Activated T-cell treated with anti-CD3 and anti-CD28 coated beads, Interleukin-2, amount 50 U/mL, for 4 hours (primary cell): ENCODE data around the gene SPATA20. TPM values are rescaled to one million over a fixed set of nuclear protein-coding genes. Genes with fewer than 3 reads are reported as not detected.

Experiments
- ATAC-seq, 2 donors: fragments of 200-7000 bp; cut with Tn5 transposase; one replicate each; pipeline ENCODE4 v1.10.0; 2021
- DNase-seq: peaks from one replicate; pipeline ENCODE4 v3.0.0-alpha.2; 2020
- H3K27me3 Mint-ChIP-seq: one replicate; pipeline ENCODE4 v1.8.0; 2021; ENCODE audit warnings: low read depth, mixed read lengths
- H3K36me3 Mint-ChIP-seq: one replicate; pipeline ENCODE4 v1.8.0; 2022; ENCODE audit warnings: mixed read lengths; ENCODE audit not compliant: insufficient read depth
- H3K4me1 Mint-ChIP-seq: one replicate; pipeline ENCODE4 v1.8.0; 2021; ENCODE audit warnings: low read depth, mixed read lengths
- H3K4me3 Mint-ChIP-seq: one replicate; pipeline ENCODE4 v1.8.0; 2021; ENCODE audit warnings: mild to moderate bottlenecking, moderate library complexity, mixed read lengths
- H3K9me3 Mint-ChIP-seq: one replicate; pipeline ENCODE4 v1.8.0; 2021; ENCODE audit warnings: mixed read lengths
- total RNA-seq, 3 donors: library from RNA; stranded (reverse); gene quantifications; one replicate each; pipeline ENCODE4 v1.2.1, GENCODE V29; 2021

SPATA20 gene
- total RNA-seq, 3 donors from 2014 or later, result 6.5 to 16.9 (median 13.5) TPM

DNA sequence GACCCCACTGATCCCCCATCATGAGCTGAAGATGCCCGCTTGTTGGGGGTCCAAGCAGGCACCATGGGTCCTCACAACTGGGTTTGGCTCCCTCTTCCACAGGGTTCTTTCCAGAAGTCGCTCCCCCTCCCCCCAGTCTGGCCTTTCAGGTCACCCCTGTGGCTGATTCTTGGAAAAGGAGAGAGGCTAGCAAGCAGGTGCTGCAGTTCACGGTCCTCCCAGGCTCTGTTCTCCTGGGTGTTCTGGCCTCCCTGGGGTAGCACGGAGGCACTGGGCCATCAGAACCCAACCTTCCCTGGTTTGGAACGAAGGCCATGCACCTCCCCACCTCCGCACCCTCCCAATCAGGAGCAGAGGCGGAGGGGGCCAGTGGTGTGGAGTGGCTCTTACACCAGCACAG, 32.4 kb downstream of the SPATA20 start:
- DNase-seq, result no peak
- no peaks in the 10 kb centered on the region for H3K36me3 Mint-ChIP-seq
- H3K4me3 Mint-ChIP-seq, result no peak overlapping the region
- no peaks in the 10 kb centered on the region for H3K4me1 Mint-ChIP-seq
- H3K9me3 Mint-ChIP-seq, result no peaks in the 10 kb centered on the region
- ATAC-seq, result no peak
- peaks cover 15% of the 10 kb centered on the region for H3K27me3 Mint-ChIP-seq

DNA sequence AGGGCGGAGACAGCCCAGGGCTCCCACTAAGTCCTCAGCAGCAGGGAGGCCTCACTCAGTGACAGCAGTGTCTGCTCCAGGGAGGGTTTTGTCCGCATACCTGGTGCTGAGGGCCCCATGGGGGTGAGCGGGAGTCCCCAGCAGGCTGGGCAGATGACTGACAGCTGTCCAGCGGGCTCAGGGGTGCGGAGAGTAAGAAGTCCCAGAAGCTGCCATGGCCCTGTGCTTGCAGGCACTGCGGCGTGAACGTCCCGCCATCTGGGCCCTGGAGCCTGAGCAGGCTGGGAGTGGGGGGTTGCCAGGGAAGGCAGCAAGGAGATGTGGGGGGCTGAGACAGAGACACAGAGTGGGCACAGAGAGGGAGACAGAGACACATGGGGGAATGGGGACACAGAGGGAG, 33.7 kb downstream of the SPATA20 start:
- Mint-ChIP-seq H3K27me3 (peaks cover 15% of the 10 kb centered on the region), H3K4me3 (no peak overlapping the region), H3K36me3 (no peaks in the 10 kb centered on the region), H3K9me3 (no peaks in the 10 kb centered on the region), H3K4me1 (no peaks in the 10 kb centered on the region)
- ATAC-seq, result no peak
- DNase-seq, result no peak

DNA sequence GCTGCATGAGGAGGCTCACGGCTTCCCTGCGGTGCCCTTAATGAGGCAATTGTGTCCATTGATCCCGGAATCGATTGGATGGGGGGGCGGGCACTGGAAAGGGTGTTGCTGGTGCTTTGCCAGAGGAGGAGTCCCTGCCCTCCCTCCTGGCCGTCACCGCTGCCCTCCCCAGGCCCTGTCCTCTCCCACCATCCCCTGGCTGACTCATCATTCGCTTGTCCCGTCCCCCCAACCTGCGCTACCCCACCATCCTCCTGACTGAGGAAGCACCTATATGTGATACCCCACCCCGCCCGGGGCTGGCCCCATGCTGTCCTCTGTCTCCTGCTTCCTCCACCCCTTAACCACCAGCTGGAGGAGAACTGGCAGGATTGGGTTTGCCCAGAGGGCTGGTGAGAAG, 34.3 kb downstream of the SPATA20 start:
- Mint-ChIP-seq H3K4me1 (no peaks in the 10 kb centered on the region), H3K36me3 (no peaks in the 10 kb centered on the region), H3K9me3 (no peaks in the 10 kb centered on the region), H3K4me3 (no peak overlapping the region), H3K27me3 (peaks cover 15% of the 10 kb centered on the region)
- ATAC-seq, result no peak
- DNase-seq, result no peak

DNA sequence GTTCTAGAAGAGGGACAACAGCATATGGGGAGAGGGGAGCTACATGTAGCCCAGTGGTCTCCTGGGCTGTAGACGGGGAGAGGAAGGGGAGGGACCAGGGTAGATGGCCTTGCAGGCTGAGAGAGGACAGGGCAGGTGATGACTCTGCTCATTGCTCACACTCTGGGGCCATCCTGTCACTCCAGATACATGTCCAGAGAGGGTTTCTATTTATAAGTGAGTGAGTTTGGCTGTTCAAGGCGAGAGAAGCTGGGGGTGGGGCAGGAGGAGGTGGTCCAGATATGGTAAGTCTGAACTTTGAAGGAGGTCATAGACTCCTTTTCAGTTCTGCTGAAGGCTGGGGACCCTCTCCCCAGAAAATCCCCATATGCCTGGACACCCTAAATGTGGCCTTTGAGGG, 35.8 kb downstream of the SPATA20 start:
- Mint-ChIP-seq H3K36me3 (no peaks in the 10 kb centered on the region), H3K27me3 (peaks cover 9% of the 10 kb centered on the region), H3K4me1 (no peaks in the 10 kb centered on the region), H3K9me3 (no peaks in the 10 kb centered on the region), H3K4me3 (no peak overlapping the region)
- DNase-seq, result no peak
- no peak for ATAC-seq

DNA sequence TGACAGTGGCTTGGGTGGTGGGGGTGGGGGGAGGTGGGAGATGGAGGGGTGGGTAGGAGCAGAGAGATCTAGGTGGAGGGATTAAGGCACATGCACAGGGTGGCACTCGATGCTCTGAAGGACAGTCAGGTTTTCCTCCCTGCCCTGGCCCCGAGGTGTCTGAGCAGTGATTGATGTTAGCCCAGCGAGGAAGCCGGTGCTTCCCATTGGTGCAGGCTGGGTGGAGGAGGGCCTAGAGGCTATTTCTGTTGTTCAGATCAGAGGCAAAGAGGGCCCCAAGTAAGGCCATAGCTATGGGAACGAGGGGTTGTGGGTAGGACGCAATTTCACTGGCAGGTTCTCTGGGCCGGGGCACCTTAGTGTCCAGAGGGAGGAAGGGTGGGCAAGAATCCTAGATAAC, 36.7 kb downstream of the SPATA20 start:
- Mint-ChIP-seq H3K36me3 (no peaks in the 10 kb centered on the region), H3K9me3 (no peaks in the 10 kb centered on the region), H3K4me3 (no peak overlapping the region), H3K27me3 (peaks cover 7% of the 10 kb centered on the region), H3K4me1 (no peaks in the 10 kb centered on the region)
- no peak for ATAC-seq
- no peak for DNase-seq

DNA sequence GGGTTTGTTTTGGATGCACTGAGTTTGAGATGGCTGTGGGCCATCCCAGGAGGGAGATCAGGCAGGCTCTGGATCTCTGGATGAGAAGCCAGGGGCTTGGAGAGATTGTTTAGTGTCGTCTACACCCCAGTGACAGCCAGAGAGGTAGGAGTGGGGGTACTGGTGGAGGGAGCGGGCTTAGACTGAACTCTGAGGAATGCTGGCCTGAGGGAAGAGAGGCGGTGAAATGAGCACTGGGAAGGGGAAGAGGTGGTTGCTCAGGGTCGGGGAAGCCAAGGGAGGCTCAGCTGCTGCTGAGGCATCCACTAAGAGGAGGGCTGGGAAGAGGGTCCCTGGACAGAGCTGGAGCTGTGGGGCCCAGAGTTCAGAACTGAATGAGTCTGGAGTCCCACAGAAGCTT, 37.1 kb downstream of the SPATA20 start:
- H3K9me3 Mint-ChIP-seq, result no peaks in the 10 kb centered on the region
- peaks cover 6% of the 10 kb centered on the region for H3K27me3 Mint-ChIP-seq
- DNase-seq (no peak), ATAC-seq (no peak)
- H3K36me3 Mint-ChIP-seq, result no peaks in the 10 kb centered on the region
- H3K4me3 Mint-ChIP-seq, result no peak overlapping the region
- H3K4me1 Mint-ChIP-seq, result no peaks in the 10 kb centered on the region

DNA sequence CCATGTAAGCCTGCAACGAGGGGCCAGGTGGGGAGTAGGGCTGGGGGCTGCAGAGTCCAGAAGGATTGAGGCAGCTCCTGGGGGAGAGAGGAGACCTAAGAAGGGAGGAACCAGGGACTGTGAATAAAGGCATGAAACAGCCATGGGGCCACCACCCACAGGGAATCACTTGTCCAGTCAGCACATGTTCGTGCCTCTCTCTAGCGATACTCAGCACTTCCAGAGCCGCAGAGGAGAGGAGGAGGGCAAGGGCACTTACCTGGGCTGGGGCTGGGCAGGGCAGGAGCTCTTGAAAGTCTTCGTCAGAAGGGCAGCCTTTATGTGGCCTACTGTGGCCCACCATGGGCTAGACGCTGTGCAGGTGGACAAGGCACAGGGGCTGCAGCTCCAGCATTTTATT, 37.8 kb downstream of the SPATA20 start:
- no peaks in the 10 kb centered on the region for H3K9me3 Mint-ChIP-seq
- no peaks in the 10 kb centered on the region for H3K4me1 Mint-ChIP-seq
- H3K27me3 Mint-ChIP-seq, result peaks cover 6% of the 10 kb centered on the region
- H3K36me3 Mint-ChIP-seq, result no peaks in the 10 kb centered on the region
- ATAC-seq, result no peak
- H3K4me3 Mint-ChIP-seq, result no peak overlapping the region
- DNase-seq, result no peak

DNA sequence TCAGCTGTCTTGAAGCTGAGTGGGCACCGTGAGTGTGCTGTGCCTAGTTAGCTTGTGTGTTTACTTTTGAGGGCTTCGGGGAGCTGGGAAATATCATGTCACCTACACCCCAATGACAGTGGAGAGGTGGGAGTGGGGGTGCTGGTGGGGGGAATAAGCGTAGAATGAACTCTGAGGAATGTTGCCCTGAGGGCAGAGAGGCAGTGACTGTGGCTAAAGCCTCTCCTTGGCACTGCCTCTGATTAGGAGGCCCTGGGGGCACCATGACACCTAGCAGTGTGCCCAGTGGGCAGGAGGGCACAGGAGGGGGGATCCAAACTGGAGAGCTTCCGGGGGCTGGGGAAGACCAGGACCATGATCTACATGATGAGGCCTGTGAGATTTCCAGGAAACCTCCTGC, 38.4 kb downstream of the SPATA20 start:
- Mint-ChIP-seq H3K4me3 (no peak overlapping the region), H3K27me3 (peaks cover 6% of the 10 kb centered on the region), H3K36me3 (no peaks in the 10 kb centered on the region), H3K9me3 (no peaks in the 10 kb centered on the region), H3K4me1 (no peaks in the 10 kb centered on the region)
- DNase-seq, result no peak
- ATAC-seq, result no peak

DNA sequence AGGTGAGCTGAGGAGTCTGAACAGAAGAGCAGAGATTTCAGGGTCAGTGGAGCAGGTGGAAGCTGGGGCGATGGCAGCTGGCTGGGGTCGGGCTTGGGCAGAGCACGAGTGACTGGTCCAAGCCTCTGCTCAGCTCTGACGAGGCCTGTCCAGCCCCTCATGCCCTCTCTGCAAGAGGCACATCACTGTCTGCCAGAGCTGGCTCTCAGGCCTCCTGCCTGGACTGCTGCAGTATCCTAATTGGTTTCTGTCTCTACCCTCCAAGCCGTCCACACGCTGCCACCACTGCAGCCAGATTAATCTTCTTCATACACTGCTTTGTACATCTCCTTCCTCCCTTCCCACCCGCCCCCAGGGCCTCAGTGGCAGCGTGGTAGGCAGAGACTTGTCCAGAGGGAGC, 38.9 kb downstream of the SPATA20 start:
- Mint-ChIP-seq H3K36me3 (no peaks in the 10 kb centered on the region), H3K9me3 (no peaks in the 10 kb centered on the region), H3K4me1 (no peaks in the 10 kb centered on the region), H3K27me3 (peaks cover 6% of the 10 kb centered on the region), H3K4me3 (no peak overlapping the region)
- no peak for DNase-seq
- ATAC-seq, result no peak

DNA sequence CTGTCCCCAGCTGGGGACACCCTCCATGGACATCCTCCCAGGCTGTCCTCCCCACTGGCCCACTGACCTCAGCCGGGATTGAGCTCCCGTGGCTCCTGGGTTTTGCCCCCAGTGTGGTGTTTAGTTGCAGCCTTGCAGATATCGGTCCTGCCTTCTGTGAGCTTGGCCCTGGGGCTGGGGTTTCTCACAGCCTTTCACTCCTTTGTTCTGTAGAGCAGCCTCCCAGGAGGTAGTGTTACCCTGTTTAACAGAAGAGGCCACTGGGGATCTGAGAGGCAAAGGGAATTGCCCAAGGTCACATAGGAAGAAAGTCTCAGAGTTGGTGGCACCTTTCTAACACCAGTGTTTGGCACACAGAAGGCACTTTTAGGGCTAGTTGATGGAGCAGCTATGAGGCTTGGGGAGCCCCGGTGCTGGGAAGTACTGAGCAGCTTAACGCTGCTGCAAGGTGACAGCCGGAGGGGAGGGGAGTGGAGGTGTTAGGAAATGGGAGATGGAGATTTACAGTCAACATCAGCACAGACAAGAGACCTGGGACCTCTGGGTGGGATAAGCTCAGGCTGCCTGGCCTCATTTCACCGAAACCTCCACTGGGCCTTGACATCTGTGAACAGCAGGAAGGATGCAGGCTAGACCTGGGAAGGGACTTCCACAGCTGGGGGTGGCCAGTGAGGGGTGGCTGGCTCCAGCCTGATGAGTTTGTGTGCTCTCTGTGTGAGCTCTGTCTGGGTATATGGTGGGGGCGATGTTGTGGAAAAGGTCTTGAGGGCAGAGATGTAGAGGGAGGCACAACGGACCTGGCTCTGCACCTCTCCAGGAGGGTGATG, 39.7 kb downstream of the SPATA20 start:
- H3K4me3 Mint-ChIP-seq, result no peak overlapping the region
- H3K9me3 Mint-ChIP-seq, result no peaks in the 10 kb centered on the region
- no peaks in the 10 kb centered on the region for H3K4me1 Mint-ChIP-seq

DNA sequence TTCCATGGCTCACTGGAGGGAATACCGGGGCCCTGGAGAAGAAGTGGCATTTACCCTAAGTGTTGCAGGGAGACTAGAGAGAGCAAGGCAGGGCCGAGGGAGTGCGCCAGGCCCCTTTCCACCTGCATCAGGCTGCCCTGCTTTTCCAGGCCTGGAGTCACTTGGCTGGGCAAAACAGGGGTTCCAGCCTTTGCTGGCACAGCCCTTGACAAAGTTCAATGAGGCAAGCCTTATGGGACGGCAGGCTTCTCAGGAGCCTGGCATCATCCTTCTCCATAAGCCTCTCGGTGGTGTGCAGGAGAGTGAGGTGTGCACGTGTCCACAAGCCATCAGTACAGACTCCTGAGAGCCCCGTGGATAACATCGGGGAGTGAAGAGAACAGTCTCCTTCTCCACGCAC, 40.6 kb downstream of the SPATA20 start:
- Mint-ChIP-seq H3K4me3 (no peak overlapping the region), H3K9me3 (no peaks in the 10 kb centered on the region), H3K27me3 (peaks cover 3% of the 10 kb centered on the region), H3K36me3 (no peaks in the 10 kb centered on the region), H3K4me1 (no peaks in the 10 kb centered on the region)
- ATAC-seq (no peak), DNase-seq (no peak)

More for the DNA sequence above, 39.7 kb downstream of the SPATA20 start:
- DNase-seq (no peak), ATAC-seq (no peak)
- peaks cover 6% of the 10 kb centered on the region for H3K27me3 Mint-ChIP-seq
- no peaks in the 10 kb centered on the region for H3K36me3 Mint-ChIP-seq

DNA sequence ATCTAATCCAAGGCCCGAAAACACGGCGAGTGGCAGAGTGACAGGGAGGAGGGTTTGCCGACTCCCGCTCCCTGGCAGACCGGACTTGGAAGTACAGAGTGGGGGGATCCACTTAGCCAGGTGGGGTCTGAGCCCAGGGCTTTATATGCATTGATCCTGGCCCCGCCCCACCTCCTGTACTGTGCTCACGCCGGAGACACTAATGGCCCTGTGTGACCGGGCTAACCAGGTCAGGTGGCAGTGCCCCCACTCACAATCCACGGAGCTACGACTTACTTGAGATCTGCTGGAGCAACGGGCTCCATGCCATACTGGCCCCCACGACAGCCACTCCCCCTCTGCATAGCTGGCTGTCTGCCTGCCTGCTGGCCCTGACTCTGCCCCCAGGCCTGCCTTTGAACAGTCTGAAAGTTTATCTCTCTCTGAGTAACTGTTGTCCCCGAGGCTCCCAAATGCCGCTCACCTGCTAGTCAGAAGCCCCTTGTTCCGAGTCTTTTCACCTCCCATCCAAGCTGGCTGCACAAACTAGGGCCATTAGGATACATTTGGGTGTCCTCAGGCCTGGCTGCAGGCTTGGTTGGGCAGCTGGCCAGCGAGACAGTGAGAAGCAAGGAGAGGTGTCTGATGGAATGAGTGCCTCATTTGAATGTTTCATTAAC, 41.5 kb downstream of the SPATA20 start:
- Mint-ChIP-seq H3K36me3 (no peaks in the 10 kb centered on the region), H3K4me3 (no peak overlapping the region), H3K27me3 (peaks cover 2% of the 10 kb centered on the region), H3K9me3 (no peaks in the 10 kb centered on the region), H3K4me1 (no peaks in the 10 kb centered on the region)
- ATAC-seq (no peak), DNase-seq (no peak)

DNA sequence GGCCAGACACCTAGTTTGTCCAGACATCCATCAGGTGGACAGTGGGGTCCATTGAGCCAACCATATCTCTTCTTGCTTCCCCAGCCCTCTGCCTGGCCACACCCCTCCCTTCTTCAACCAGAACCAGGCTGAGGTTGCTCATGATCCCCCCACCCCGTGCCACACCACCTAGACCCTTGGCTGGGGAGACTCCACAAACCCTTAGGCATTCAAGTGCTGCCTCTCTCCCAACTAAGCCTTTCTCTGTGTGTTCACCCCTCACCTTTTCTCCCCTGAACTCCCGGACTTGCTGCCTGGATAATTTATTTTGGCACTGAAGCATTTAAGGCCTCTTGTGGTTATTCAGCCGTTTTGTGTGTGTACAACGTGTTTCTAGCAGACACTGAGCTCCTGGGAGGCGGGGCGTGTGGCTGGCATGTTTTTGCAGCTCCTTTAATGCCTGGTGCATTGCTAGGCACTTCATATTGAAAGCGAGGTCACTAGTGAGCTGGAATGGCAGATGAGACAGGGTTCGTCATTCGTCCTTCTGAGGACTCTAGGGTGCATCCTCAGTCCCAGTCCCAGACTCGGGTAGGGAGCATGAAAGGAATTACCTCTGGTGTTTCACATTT, 42.2 kb downstream of the SPATA20 start:
- no peaks in the 10 kb centered on the region for H3K9me3 Mint-ChIP-seq
- DNase-seq (no peak), ATAC-seq (no peak)
- no peaks in the 10 kb centered on the region for H3K4me1 Mint-ChIP-seq
- H3K4me3 Mint-ChIP-seq, result no peak overlapping the region
- H3K27me3 Mint-ChIP-seq, result peaks cover 2% of the 10 kb centered on the region
- no peaks in the 10 kb centered on the region for H3K36me3 Mint-ChIP-seq

DNA sequence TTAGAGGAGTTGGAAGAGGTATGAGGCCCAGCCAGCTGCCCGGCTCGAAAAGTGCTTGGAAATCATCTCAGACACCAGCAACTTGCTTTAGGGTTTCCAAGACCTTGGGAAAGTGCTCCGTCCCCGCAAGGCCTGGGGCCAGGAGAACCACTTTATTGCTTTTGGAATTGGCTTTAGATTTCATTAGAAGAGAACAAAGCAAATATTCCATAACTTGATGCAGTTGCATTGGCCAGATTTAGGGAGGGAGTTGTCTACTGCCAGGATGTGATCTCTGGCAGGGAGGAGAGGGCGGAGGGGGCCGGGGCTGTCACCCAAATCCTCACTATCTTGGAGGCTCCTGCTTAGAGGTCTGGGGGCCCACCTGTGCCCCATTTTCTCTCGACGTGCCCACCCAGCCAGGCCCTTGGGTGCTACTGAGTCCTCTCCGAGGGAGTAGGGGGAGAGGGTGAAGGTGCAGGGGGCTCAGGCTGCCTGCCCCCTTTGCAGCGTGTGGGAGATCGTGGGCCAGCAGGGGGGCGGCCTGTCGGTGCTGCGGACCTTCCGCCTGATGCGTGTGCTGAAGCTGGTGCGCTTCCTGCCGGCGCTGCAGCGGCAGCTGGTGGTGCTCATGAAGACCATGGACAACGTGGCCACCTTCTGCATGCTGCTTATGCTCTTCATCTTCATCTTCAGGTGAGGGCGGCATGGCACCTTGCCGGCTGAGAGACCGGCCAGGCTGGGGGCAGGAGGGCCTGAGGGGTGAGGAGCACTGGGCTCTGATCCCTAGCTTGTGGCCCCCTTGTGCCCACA, 44.2 kb downstream of the SPATA20 start:
- H3K36me3 Mint-ChIP-seq, result no peaks in the 10 kb centered on the region
- no peak for DNase-seq
- H3K27me3 Mint-ChIP-seq, result peaks cover 2% of the 10 kb centered on the region
- no peak for ATAC-seq
- H3K4me1 Mint-ChIP-seq, result no peaks in the 10 kb centered on the region
- no peak overlapping the region for H3K4me3 Mint-ChIP-seq
- H3K9me3 Mint-ChIP-seq, result no peaks in the 10 kb centered on the region
